Brain microvascular endothelial cell (primary cell): ENCODE measurements around the gene SPINK14.

Experiments
- DNase-seq: peaks from one replicate; pipeline ENCODE4 v3.0.0-alpha.2; 2020
- H3K27ac ChIP-seq: fragments of 250-450 bp; sonication (Bioruptor Pico); 2 replicates; pipeline ENCODE4 v1.5.1; 2020; ENCODE audit warnings: mild to moderate bottlenecking, moderate library complexity
- H3K27me3 ChIP-seq: fragments of 250-450 bp; sonication (Bioruptor Pico); replicated peaks from 2 replicates; pipeline ENCODE4 v1.5.1; 2020; ENCODE audit warnings: mild to moderate bottlenecking
- H3K36me3 ChIP-seq: fragments of 250-450 bp; sonication (Bioruptor Pico); replicated peaks from 2 replicates; pipeline ENCODE4 v1.5.1; 2020; ENCODE audit warnings: mild to moderate bottlenecking
- H3K4me3 ChIP-seq: 2 replicates; pipeline ENCODE4 v1.5.1; 2011; ENCODE audit warnings: low read depth, mild to moderate bottlenecking, control low read depth, low read length, moderate library complexity
- CTCF ChIP-seq: IDR thresholded peaks from 2 replicates; pipeline ENCODE4 v1.5.1; 2011; ENCODE audit warnings: low read depth, mild to moderate bottlenecking, moderate library complexity, low read length, control low read depth, inconsistent platforms; ENCODE audit errors: missing control alignments
- in situ Hi-C: cut with HindIII; loops from 2 replicates; pipeline ENCODE4 v1.10.0; 2017; ENCODE audit warnings: low sequenced_read_pairs, low pct_ligation_motif_present

SPINK14 gene

GRCh38 chr5:148201151-148201550 is 32.8 kb downstream of the SPINK14 start:
- TF ChIP-seq CTCF: no peak
- no peaks in the 10 kb centered on the region for H3K36me3 ChIP-seq
- no peak overlapping the region for H3K27ac ChIP-seq
- no peaks in the 10 kb centered on the region for H3K27me3 ChIP-seq
- H3K4me3 ChIP-seq: no peak overlapping the region
- in situ Hi-C loops: no loop called here
- no peak for DNase-seq

- H3K27ac ChIP-seq: no peak within 1 kb of the TSS
- no peaks in the 10 kb centered on the region for H3K36me3 ChIP-seq
- H3K27me3 ChIP-seq: no peaks in the 10 kb centered on the region
- in situ Hi-C loops: no loop called here
- TF ChIP-seq CTCF: no peak
- no peak within 1 kb of the TSS for H3K4me3 ChIP-seq
- no peak for DNase-seq
These were observed 34.3 kb downstream of the SPINK14 start, which contains the start of gene SPINK6 for GRCh38 chr5:148202531-148203203. SPINK6 (plus strand) TSS chr5:148203042; CDS start chr5:148203097, 55 bp downstream.

- H3K27me3 ChIP-seq: no peaks in the 10 kb centered on the region
- no peak for TF ChIP-seq CTCF
- H3K4me3 ChIP-seq: no peak overlapping the region
- no peak for DNase-seq
- H3K27ac ChIP-seq: no peak overlapping the region
- in situ Hi-C loops: no loop called here
- no peaks in the 10 kb centered on the region for H3K36me3 ChIP-seq
These were observed 36.9 kb downstream of the SPINK14 start for GRCh38 chr5:148205044-148205806.

GRCh38 chr5:148205865-148206264 is 37.5 kb downstream of the SPINK14 start:
- no peak for DNase-seq
- Histone ChIP-seq H3K27me3 (no peaks in the 10 kb centered on the region), H3K27ac (no peak overlapping the region), H3K4me3 (no peak overlapping the region), H3K36me3 (no peaks in the 10 kb centered on the region)
- in situ Hi-C loops: no loop called here
- no peak for TF ChIP-seq CTCF

GRCh38 chr5:148206620-148207019 is 38.3 kb downstream of the SPINK14 start:
- no peak overlapping the region for H3K27ac ChIP-seq
- no peak overlapping the region for H3K4me3 ChIP-seq
- no peaks in the 10 kb centered on the region for H3K27me3 ChIP-seq
- DNase-seq: no peak
- no peaks in the 10 kb centered on the region for H3K36me3 ChIP-seq
- in situ Hi-C loops: no loop called here
- no peak for TF ChIP-seq CTCF
